ENCODE measurements around the gene SLC38A1.

SLC38A1 gene

GRCh38 chr12:46184798-46185595 lies 83.8 kb downstream of the SLC38A1 start:
- TF ChIP-seq CTCF (IDR thresholded peaks at IDR 0.05; ENCODE audit: extremely low read depth, missing control alignments) = no peak
- no peak for DNase-seq (ENCODE audit: low spot score)

DNA sequence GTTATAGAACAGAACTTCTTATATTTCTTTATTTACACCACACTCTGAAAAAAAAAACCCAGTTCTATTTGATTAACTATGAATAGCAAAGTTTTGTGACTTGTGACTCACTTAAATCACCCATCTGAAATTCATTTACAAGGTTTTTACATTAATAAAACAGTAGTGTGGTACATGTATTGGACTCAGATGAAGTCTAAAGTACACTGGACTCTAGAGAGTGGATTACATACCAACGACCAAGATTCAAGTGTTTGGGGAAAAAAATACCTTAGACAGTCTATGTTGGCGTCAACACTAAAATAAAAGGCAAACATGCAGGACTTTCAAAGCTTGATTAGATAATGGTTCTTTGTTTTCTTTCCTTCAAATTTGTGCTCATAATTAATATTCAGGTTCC lies 85.7 kb downstream of the SLC38A1 start:
- DNase-seq (ENCODE audit: low spot score) = no peak
- no peak for TF ChIP-seq CTCF (IDR thresholded peaks at IDR 0.05; ENCODE audit: extremely low read depth, missing control alignments)

DNA sequence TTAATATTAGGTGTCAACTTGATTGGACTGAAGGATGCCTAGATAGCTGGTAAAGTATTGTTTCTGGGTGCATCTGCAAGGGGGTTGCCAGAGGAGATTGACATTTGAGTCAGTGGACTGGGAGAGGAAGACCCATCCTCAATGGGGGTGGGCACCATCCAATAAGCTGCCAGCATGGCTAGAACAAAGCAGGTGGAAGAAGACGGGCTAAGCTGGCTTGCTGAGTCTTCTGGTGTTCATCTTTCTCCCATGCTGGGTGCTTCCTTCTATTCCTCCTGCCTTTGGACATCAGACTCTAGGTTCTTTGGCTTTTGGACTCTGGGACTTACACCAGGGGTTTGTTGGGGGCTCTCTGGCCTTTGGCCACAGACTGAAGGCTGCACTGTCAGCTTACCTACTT lies 87.4 kb downstream of the SLC38A1 start:
- no peak for TF ChIP-seq CTCF (IDR thresholded peaks at IDR 0.05; ENCODE audit: extremely low read depth, missing control alignments)
- no peak for DNase-seq (ENCODE audit: low spot score)

DNA sequence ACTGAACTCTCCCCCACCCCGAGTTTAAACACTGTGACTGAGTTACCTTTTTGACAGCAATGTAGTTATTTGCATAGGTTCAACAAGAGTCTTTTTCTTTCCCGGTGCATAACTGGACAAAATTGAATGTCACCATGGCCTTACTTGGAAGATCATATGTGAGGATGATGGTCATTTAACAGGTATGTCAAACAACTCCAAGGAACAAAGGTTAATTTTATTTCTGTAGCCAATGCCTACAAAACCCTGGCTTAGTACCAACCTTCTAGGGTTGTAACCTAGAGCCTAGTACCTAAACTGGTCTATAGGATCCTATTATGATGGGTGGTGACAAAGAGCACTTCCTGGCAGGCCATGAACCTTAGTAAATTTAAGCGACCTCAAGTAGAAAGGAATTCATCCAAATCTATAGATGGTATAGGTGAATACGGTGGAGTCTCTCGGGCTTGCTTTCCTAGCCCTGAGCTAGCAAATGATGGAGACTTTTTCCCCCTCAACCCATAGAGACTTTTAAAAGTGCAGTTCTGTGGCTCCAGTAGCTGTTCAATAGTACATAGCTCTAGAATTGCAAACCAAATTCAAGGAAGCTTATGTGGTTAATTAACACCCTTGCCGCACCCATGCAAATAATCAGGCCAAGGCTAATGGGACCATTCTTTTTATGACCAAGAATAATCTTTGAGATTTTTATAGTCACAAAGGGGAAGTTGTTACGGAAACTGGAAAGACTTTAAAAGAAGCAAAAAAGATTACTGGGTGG lies 89.0 kb downstream of the SLC38A1 start:
- DNase-seq (ENCODE audit: low spot score) = peak; percentile 27
- no peak for TF ChIP-seq CTCF (IDR thresholded peaks at IDR 0.05; ENCODE audit: extremely low read depth, missing control alignments)

DNA sequence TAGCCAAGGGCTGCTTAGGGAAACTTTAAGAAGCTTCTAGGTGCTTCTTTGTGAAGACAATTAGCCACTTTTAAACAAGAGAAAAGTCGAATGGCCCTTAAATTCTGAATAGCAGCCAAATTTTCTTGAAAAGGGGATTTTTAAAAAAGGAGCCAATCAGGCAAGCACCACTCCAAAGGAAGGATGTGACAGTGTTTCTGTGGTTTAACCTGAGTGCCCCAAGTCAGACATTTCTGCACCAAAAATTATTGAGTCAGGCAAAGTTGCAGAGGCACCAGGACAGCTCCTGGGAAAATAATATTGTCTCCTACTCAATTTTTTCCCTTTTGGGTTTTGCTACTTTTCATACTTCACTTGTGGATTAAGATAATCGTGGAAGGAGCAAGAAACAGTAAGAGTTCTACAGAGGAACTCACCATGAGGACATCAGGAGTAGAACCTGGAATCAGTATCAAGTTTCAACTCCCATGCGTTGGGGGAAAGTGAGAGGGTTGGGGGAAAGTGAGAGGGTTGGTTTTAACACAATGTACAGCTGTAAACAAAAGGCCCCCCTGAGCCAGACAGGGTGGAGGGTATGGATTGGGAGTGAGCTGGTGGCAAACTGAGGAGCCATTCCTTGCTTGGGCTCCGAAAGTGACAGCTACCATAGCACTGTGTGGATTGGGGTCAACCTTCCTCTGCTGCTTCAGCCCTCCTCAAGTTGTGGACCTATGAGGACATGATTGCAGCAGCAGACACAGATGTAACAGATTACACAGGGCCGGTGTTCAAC lies 90.8 kb downstream of the SLC38A1 start:
- TF ChIP-seq CTCF (IDR thresholded peaks at IDR 0.05; ENCODE audit: extremely low read depth, missing control alignments) = no peak
- peak; percentile 13 for DNase-seq (ENCODE audit: low spot score)

- no peak for DNase-seq (ENCODE audit: low spot score)
- no peak for TF ChIP-seq CTCF (IDR thresholded peaks at IDR 0.05; ENCODE audit: extremely low read depth, missing control alignments)
These were observed 91.8 kb downstream of the SLC38A1 start for GRCh38 chr12:46177025-46177424.

GRCh38 chr12:46174919-46175318 lies 93.9 kb downstream of the SLC38A1 start:
- DNase-seq (ENCODE audit: low spot score) = no peak
- TF ChIP-seq CTCF (IDR thresholded peaks at IDR 0.05; ENCODE audit: extremely low read depth, missing control alignments) = no peak
